ENCODE data around the gene ARHGAP19. TPM values are rescaled to one million over a fixed set of nuclear protein-coding genes. Genes with fewer than 3 reads are reported as not detected.
A peak's percentile ranks its signal among the peaks of the same experiment; 100 is the strongest.

The ARHGAP19 gene
- total RNA-seq, 1 experiment from 2014 or later = 28.9 TPM

DNA sequence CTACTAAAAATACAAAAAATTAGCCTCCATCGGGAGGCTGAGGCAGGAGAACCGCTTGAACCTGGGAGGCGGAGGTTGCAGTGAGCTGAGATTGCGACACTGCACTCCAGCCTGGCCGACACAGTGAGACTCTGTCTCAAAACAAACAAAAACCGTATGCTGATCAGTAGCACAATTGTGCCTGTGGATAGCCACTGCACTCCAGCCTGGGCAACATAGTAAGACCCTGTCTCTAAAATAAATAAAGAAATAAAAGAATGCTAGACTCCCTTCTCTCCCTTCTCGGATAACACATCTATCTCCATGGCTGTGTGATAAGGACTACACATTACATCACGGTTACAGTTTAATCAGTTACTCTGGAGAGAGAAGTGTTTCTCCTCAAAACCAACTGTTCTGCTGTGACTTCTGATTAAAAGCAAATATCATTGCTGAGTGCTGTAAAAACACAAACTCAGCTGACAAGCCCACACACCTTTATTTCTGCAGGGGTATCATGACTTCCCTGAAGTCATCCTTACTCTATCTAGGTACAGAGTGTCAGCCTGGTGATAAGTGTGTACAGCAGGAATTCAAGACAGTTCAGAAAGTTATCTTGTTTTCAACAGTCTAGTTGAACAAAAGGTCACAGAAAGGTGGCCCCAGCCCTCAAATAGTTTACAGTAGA is 5.3 kb upstream of the ARHGAP19 start:
- H3K4me3 ChIP-seq (ENCODE audit: low read depth in 2 of 2, low read length in 2 of 2) = no peak overlapping the region
- H3K27me3 ChIP-seq (ENCODE audit: control insufficient read depth, insufficient read depth, low read length) = no peaks in the 10 kb centered on the region
- no peaks in the 10 kb centered on the region for H3K36me3 ChIP-seq (ENCODE audit: control insufficient read depth, insufficient read depth, low read length)
- no peak for TF ChIP-seq TCF7L2 (IDR thresholded peaks at IDR 0.05; ENCODE audit: low read depth, low read length)
- H3K4me1 ChIP-seq (ENCODE audit: control insufficient read depth, insufficient read depth, low read length) = peaks cover 10% of the 10 kb centered on the region; the same call in 1 of the 2 replicates
- in situ Hi-C loops (cut with HindIII; ENCODE audit: low pct_unique_long_range_greater_than_20kb, low sequenced_read_pairs) = no loop called here
- POLR2A ChIA-PET = no interaction called here
- CTCF ChIA-PET = interaction anchor here (0.6 kb wide), 1 partner anchor 9 kb away, joined by 5 read pairs; no protein-coding TSS in a partner anchor
- H3K27ac ChIP-seq (ENCODE audit: low read length) = peak overlapping the region; percentile 18; the same call in 1 of the 2 replicates
- no peak for ATAC-seq
- intact Hi-C loops (cut with micrococcal nuclease; ENCODE audit: unreplicated experiment) = no loop called here
- no TSS peak for BruUV-seq (replicated peaks)
- DNase-seq (ENCODE audit: low read depth, low spot score) = no peak
- no peaks in the 10 kb centered on the region for H3K9me3 ChIP-seq (ENCODE audit: control insufficient read depth, insufficient read depth, low read depth, low read length)

DNA sequence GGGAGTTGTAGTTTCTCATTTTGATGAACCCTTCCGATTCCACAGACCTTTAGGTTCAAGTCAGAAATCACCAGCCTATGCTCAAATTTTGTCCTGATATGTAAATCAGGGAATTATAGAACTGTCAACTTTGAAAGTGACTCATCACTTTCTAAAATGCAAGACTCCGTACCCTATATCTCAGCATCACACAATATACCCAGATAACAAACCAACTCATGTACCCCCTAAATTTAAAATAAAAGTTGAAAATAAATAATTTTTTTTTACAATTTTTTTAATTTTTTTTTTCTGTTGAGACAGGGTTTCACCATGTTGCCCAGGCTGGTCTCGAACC is 393 bp upstream of the ARHGAP19 start:
- BruUV-seq (replicated peaks) = no TSS peak
- ChIA-PET POLR2A (interaction anchor here (0.6 kb wide), 1 partner anchor 47 kb away, joined by 3 read pairs; no protein-coding TSS in a partner anchor), CTCF (no interaction called here)
- no peaks in the 10 kb centered on the region for H3K9me3 ChIP-seq (ENCODE audit: control insufficient read depth, insufficient read depth, low read depth, low read length)
- no peaks in the 10 kb centered on the region for H3K27me3 ChIP-seq (ENCODE audit: control insufficient read depth, insufficient read depth, low read length)
- ATAC-seq = no peak
- H3K27ac ChIP-seq (ENCODE audit: low read length) = peak overlapping the region; percentile 58; the same call in 1 of the 2 replicates
- peaks cover 12% of the 10 kb centered on the region; the same call in 1 of the 2 replicates for H3K4me1 ChIP-seq (ENCODE audit: control insufficient read depth, insufficient read depth, low read length)
- intact Hi-C loops (cut with micrococcal nuclease; ENCODE audit: unreplicated experiment) = no loop called here
- in situ Hi-C loops (cut with HindIII; ENCODE audit: low pct_unique_long_range_greater_than_20kb, low sequenced_read_pairs) = no loop called here
- peaks cover 7% of the 10 kb centered on the region; the same call in 1 of the 2 replicates for H3K36me3 ChIP-seq (ENCODE audit: control insufficient read depth, insufficient read depth, low read length)
- TF ChIP-seq TCF7L2 (IDR thresholded peaks at IDR 0.05; ENCODE audit: low read depth, low read length) (no peak), POLR2AphosphoS5 (IDR thresholded peaks at IDR 0.05; ENCODE audit: low read depth, low read length) (no peak)
- TF ChIP-seq, protein P1, sequence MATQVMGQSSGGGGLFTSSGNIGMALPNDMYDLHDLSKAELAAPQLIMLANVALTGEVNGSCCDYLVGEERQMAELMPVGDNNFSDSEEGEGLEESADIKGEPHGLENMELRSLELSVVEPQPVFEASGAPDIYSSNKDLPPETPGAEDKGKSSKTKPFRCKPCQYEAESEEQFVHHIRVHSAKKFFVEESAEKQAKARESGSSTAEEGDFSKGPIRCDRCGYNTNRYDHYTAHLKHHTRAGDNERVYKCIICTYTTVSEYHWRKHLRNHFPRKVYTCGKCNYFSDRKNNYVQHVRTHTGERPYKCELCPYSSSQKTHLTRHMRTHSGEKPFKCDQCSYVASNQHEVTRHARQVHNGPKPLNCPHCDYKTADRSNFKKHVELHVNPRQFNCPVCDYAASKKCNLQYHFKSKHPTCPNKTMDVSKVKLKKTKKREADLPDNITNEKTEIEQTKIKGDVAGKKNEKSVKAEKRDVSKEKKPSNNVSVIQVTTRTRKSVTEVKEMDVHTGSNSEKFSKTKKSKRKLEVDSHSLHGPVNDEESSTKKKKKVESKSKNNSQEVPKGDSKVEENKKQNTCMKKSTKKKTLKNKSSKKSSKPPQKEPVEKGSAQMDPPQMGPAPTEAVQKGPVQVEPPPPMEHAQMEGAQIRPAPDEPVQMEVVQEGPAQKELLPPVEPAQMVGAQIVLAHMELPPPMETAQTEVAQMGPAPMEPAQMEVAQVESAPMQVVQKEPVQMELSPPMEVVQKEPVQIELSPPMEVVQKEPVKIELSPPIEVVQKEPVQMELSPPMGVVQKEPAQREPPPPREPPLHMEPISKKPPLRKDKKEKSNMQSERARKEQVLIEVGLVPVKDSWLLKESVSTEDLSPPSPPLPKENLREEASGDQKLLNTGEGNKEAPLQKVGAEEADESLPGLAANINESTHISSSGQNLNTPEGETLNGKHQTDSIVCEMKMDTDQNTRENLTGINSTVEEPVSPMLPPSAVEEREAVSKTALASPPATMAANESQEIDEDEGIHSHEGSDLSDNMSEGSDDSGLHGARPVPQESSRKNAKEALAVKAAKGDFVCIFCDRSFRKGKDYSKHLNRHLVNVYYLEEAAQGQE (IDR thresholded peaks at IDR 0.05; ENCODE audit: insufficient read depth in 1 of 2, low read depth in 2 of 2, low read length in 1 of 2) = no peak
- TF ChIP-seq, protein P2, sequence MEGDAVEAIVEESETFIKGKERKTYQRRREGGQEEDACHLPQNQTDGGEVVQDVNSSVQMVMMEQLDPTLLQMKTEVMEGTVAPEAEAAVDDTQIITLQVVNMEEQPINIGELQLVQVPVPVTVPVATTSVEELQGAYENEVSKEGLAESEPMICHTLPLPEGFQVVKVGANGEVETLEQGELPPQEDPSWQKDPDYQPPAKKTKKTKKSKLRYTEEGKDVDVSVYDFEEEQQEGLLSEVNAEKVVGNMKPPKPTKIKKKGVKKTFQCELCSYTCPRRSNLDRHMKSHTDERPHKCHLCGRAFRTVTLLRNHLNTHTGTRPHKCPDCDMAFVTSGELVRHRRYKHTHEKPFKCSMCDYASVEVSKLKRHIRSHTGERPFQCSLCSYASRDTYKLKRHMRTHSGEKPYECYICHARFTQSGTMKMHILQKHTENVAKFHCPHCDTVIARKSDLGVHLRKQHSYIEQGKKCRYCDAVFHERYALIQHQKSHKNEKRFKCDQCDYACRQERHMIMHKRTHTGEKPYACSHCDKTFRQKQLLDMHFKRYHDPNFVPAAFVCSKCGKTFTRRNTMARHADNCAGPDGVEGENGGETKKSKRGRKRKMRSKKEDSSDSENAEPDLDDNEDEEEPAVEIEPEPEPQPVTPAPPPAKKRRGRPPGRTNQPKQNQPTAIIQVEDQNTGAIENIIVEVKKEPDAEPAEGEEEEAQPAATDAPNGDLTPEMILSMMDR (IDR thresholded peaks at IDR 0.05) = no peak
- peak overlapping the region in 1 of 2 experiments; percentile 24; a peak in 2 of 4 replicates for H3K4me3 ChIP-seq (ENCODE audit: low read depth in 2 of 2, low read length in 2 of 2)
- no peak for DNase-seq (ENCODE audit: low read depth, low spot score)

DNA sequence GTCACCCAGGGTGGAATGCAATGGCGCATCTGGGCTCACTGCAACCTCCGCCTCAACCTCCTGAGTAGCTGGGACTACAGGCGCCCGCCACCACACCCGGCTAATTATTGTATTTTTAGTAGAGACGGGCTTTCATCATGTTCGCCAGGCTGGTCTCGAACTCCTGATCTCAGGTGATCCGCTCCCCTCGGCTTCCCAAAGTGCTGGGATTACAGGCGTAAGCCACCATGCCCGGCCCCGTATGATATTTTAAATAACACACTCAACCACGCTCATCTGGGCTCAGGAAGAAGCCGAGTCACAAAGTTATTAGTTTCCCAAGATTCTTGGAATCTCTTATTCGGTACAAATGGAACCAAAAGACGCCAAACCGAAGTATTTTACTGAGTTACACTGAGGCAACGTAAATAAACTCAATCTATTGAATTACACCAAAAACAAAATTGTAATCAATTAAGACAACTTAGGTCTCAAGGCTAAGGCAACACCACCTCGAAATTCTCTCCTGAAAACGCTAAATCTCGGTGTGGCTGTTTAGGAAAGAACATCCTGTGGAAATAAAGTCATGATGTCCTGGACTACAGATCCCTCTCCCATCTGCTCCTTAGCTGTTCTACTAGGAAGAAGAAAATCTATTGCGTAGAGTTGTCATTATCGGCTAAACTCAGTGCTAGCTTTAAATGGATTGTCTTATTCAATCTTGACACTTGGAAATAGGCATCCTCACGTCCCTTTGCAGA is 910 bp downstream of the ARHGAP19 start:
- H3K9me3 ChIP-seq (ENCODE audit: control insufficient read depth, insufficient read depth, low read depth, low read length) = no peaks in the 10 kb centered on the region
- ChIA-PET CTCF (interaction anchor here (1.6 kb wide), 1 partner anchor 13 kb away, joined by 5 read pairs; no protein-coding TSS in a partner anchor), POLR2A (interaction anchor here (0.6 to 1.4 kb wide), 5 partner anchors 13 to 110 kb away, joined by 3 to 4 read pairs (median 3); partner anchors contain the start of gene RRP12)
- ATAC-seq (peak; percentile 15), DNase-seq (ENCODE audit: low read depth, low spot score) (no peak)
- H3K4me1 ChIP-seq (ENCODE audit: control insufficient read depth, insufficient read depth, low read length) = peaks cover 12% of the 10 kb centered on the region; the same call in 1 of the 2 replicates
- H3K27ac ChIP-seq (ENCODE audit: low read length) = peak overlapping the region; percentile 100
- intact Hi-C loops (cut with micrococcal nuclease; ENCODE audit: unreplicated experiment) = no loop called here
- peaks cover 10% of the 10 kb centered on the region; the same call in 1 of the 2 replicates for H3K36me3 ChIP-seq (ENCODE audit: control insufficient read depth, insufficient read depth, low read length)
- no peak for TF ChIP-seq TCF7L2 (IDR thresholded peaks at IDR 0.05; ENCODE audit: low read depth, low read length)
- TF ChIP-seq POLR2AphosphoS5 (IDR thresholded peaks at IDR 0.05; ENCODE audit: low read depth, low read length) = no peak
- TF ChIP-seq, protein P2 (IDR thresholded peaks at IDR 0.05) = no peak
- TF ChIP-seq SIN3A (IDR thresholded peaks at IDR 0.05; ENCODE audit: borderline replicate concordance, insufficient read depth, low read depth, low read length) = no peak
- TF ChIP-seq, protein P1 (IDR thresholded peaks at IDR 0.05; ENCODE audit: insufficient read depth in 1 of 2, low read depth in 2 of 2, low read length in 1 of 2) = no peak
- in situ Hi-C loops (cut with HindIII; ENCODE audit: low pct_unique_long_range_greater_than_20kb, low sequenced_read_pairs) = no loop called here
- peak overlapping the region; percentile 69 to 97 for H3K4me3 ChIP-seq (ENCODE audit: low read depth in 2 of 2, low read length in 2 of 2)
- H3K27me3 ChIP-seq (ENCODE audit: control insufficient read depth, insufficient read depth, low read length) = no peaks in the 10 kb centered on the region
- no TSS peak for BruUV-seq (replicated peaks)

Data from Panc1 (cell line).